Cardiac muscle cell (in vitro differentiated cells and primary cell): ENCODE measurements around the gene AMY2B. TPM values are rescaled to one million over a fixed set of nuclear protein-coding genes. Genes with fewer than 3 reads are reported as not detected.
"Not testable (repeated sequence)": the region's sequence is repeated elsewhere in the genome, so short reads cannot be mapped to it uniquely, and the experiment has no call there.

Source experiments
- DNase-seq, 2 donors: peaks; one replicate each; pipeline versions ENCODE4 v3.0.0 to v3.0.0-alpha.2; 2010 to 2017; ENCODE audit warnings: low read depth in 1 of 2, low spot score in 1 of 2
- H3K27ac ChIP-seq: fragments of 200-600 bp; sonication (generic); 2 replicates; pipeline ENCODE4 v1.5.1; 2016
- H3K27me3 ChIP-seq: fragments of 200-600 bp; sonication (generic); 2 replicates; pipeline ENCODE4 v1.6.0; 2016; ENCODE audit warnings: control low read depth
- H3K36me3 ChIP-seq: fragments of 200-600 bp; sonication (generic); 2 replicates; pipeline ENCODE4 v1.5.1; 2016; ENCODE audit warnings: control low read depth
- H3K4me1 ChIP-seq: fragments of 200-600 bp; sonication (generic); 2 replicates; pipeline ENCODE4 v1.8.1; 2017; ENCODE audit warnings: low read depth, mild to moderate bottlenecking, mixed run types
- H3K4me3 ChIP-seq: fragments of 200-600 bp; sonication (generic); 2 replicates; pipeline ENCODE4 v1.5.1; 2016; ENCODE audit warnings: mild to moderate bottlenecking
- H3K9me3 ChIP-seq: fragments of 200-600 bp; sonication (generic); 2 replicates; pipeline ENCODE4 v1.5.1; 2017; ENCODE audit warnings: low read depth, mild to moderate bottlenecking, control low read depth
- CTCF ChIP-seq: IDR thresholded peaks from 2 replicates; pipeline ENCODE4 v1.5.1; 2012; ENCODE audit warnings: low read depth, mild to moderate bottlenecking, low read length
- polyA plus RNA-seq: library from polyadenylated mRNA; unstranded; fragments of >200 nt; fragmentation: Nextera tagmentation; extraction: Ambion mirVana; gene quantifications from 2 replicates; pipeline ENCODE4 v1.2.1, GENCODE V29; 2016
- total RNA-seq: library from RNA; depleted of rRNA; stranded (reverse); fragments of >200 nt; gene quantifications from 2 replicates; pipeline ENCODE4 v1.2.3, GENCODE V29; 2016

Gene AMY2B
- total and polyA plus RNA-seq, 2 experiments from 2014 or later = 32.9 to 50.8 TPM

GRCh38 chr1:103583887-103584286 is 12.5 kb downstream of the AMY2B start:
- no peak for TF ChIP-seq CTCF
- no peak for DNase-seq
- Histone ChIP-seq H3K4me3 (no peak overlapping the region), H3K36me3 (no peaks in the 10 kb centered on the region), H3K4me1 (no peaks in the 10 kb centered on the region), H3K27me3 (no peaks in the 10 kb centered on the region), H3K27ac (no peak overlapping the region), H3K9me3 (no peaks in the 10 kb centered on the region)

- Histone ChIP-seq H3K36me3 (no peaks in the 10 kb centered on the region), H3K4me3 (no peak overlapping the region), H3K27me3 (no peaks in the 10 kb centered on the region), H3K9me3 (no peaks in the 10 kb centered on the region), H3K4me1 (no peaks in the 10 kb centered on the region), H3K27ac (no peak overlapping the region)
- no peak for DNase-seq
- no peak for TF ChIP-seq CTCF
Observed at GRCh38 chr1:103584537-103584936, 13.1 kb downstream of the AMY2B start.

- H3K9me3 ChIP-seq, H3K27me3 ChIP-seq, DNase-seq, H3K36me3 ChIP-seq, H3K27ac ChIP-seq, H3K4me1 ChIP-seq, H3K4me3 ChIP-seq: not testable (repeated sequence)
Observed at GRCh38 chr1:103602740-103603139, 31.4 kb downstream of the AMY2B start.

GRCh38 chr1:103616362-103616761 is 45.0 kb downstream of the AMY2B start:
- Histone ChIP-seq H3K4me1 (no peaks in the 10 kb centered on the region), H3K36me3 (no peaks in the 10 kb centered on the region), H3K27me3 (no peaks in the 10 kb centered on the region), H3K4me3 (no peak overlapping the region), H3K9me3 (no peaks in the 10 kb centered on the region), H3K27ac (peak overlapping the region; percentile 51)
- no peak for TF ChIP-seq CTCF
- no peak for DNase-seq

GRCh38 chr1:103616994-103617477 is 45.6 kb downstream of the AMY2B start, which contains the start of gene AMY2A:
Gene AMY2A (plus strand): TSS chr1:103617427. CDS start chr1:103617441, 14 bp downstream.
- not testable (repeated sequence) for H3K4me3 ChIP-seq, H3K4me1 ChIP-seq, DNase-seq, H3K36me3 ChIP-seq, H3K9me3 ChIP-seq, H3K27me3 ChIP-seq
- H3K27ac ChIP-seq = peak within 1 kb of the TSS; percentile 51

GRCh38 chr1:103627436-103627835 is 56.0 kb downstream of the AMY2B start:
- H3K36me3 ChIP-seq, H3K9me3 ChIP-seq, H3K4me1 ChIP-seq, H3K4me3 ChIP-seq, H3K27ac ChIP-seq, DNase-seq, H3K27me3 ChIP-seq: not testable (repeated sequence)

Other genes with a start within 250 kb of the AMY2B start
- 27.2 and 69.6 TPM in 2 replicates for gene RNPC3, start 45.9 kb upstream of the AMY2B start, total RNA-seq
- gene RNPC3, start 45.9 kb upstream of the AMY2B start, polyA plus RNA-seq = 84.1 and 116 TPM in 2 replicates
- gene AMY2A, start 45.8 kb downstream of the AMY2B start, total RNA-seq = not detected in 2 replicates
- gene AMY2A, start 45.8 kb downstream of the AMY2B start, polyA plus RNA-seq = 0.38 and 0.97 TPM in 2 replicates
- gene AMY1A, start 84.2 kb downstream of the AMY2B start, total RNA-seq = not detected in 2 replicates
- not detected in 2 replicates for gene AMY1A, start 84.2 kb downstream of the AMY2B start, polyA plus RNA-seq
- not detected in 2 replicates for gene AMY1B, start 124.6 kb downstream of the AMY2B start, total RNA-seq
- gene AMY1B, start 124.6 kb downstream of the AMY2B start, polyA plus RNA-seq = not detected in 2 replicates
- gene AMY1C, start 178.3 kb downstream of the AMY2B start, total RNA-seq = 0.12 TPM in 1 of 2 replicates, not detected in the other
- not detected in 2 replicates for gene AMY1C, start 178.3 kb downstream of the AMY2B start, polyA plus RNA-seq